ENCODE results near the gene SLC40A1. TPM values are rescaled to one million over a fixed set of nuclear protein-coding genes. Genes with fewer than 3 reads are reported as not detected.

SLC40A1 gene, protein sequence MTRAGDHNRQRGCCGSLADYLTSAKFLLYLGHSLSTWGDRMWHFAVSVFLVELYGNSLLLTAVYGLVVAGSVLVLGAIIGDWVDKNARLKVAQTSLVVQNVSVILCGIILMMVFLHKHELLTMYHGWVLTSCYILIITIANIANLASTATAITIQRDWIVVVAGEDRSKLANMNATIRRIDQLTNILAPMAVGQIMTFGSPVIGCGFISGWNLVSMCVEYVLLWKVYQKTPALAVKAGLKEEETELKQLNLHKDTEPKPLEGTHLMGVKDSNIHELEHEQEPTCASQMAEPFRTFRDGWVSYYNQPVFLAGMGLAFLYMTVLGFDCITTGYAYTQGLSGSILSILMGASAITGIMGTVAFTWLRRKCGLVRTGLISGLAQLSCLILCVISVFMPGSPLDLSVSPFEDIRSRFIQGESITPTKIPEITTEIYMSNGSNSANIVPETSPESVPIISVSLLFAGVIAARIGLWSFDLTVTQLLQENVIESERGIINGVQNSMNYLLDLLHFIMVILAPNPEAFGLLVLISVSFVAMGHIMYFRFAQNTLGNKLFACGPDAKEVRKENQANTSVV
- total RNA-seq: 100 to 1,000 TPM; 231 to 572 TPM
- 100 to 1,000 TPM in 1 of 2 donors, 10 to 100 TPM in 1; 97.4 to 105 TPM for polyA plus RNA-seq

DNA sequence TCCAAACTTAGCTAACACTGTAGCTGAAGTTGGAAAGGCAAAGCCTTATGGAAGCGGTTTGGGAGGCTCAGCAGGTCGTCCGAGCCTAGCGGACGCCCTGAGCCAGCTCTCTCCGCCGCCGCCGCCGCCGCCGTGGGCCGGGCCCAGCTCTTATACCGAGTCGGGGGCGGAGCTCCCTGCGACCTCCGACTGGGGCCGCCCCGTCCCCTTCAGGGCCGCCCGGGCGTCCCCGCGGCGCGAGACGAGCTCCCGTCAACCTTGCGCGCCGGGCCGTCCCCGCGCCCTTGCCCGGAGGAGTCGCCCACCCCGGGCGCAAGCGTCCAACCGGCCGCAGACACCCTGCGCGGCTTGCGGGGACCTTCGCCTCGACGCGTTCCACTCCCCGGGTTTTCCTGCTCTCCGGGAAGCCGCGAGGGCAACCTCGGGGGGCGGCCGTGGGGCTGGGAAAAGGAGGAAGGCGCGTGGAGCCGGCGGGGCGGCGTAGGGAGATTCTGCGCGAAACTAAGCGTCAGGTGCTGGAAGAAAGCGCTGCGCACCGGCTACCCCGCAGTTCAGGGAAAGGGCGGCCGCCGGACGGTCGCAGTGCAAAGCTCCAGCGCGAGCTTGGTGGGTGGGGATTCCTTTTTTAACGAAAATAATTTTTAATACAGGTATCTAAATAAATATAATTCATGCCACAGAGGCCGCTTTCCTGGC is at the start of gene SLC40A1:
TSS of gene SLC40A1 (minus strand) at position 129 of the 696 bp plus-strand sequence. CDS start 326 bp downstream, outside the sequence.
- under 1% methylated on average over 78 of the region's 78 CpGs for WGBS

More for the DNA sequence above, at the start of gene SLC40A1:
- no peaks in the 10 kb centered on the region for H3K27me3 ChIP-seq (ENCODE audit: control insufficient read depth in 4 of 4, insufficient read depth in 4 of 4, low read length in 3 of 4)
- no peaks in the 10 kb centered on the region for H3K9me3 ChIP-seq (ENCODE audit: control insufficient read depth in 4 of 4, low read length in 3 of 4)
- no peak for TF ChIP-seq EGR1 (IDR thresholded peaks at IDR 0.05; ENCODE audit: low read depth in 2 of 2)
- peak; percentile 28 for TF ChIP-seq REST (IDR thresholded peaks at IDR 0.05)
- no peak for TF ChIP-seq RXRA (IDR thresholded peaks at IDR 0.05)
- TF ChIP-seq TAF1 (conservative IDR thresholded peaks at IDR 0.05): peak; percentile 41
- TF ChIP-seq RAD21 (IDR thresholded peaks at IDR 0.05): peak; percentile 11 to 37
- TF ChIP-seq ZBTB33 (IDR thresholded peaks at IDR 0.05): no peak
- peak; percentile 19 for TF ChIP-seq YY1 (IDR thresholded peaks at IDR 0.05)
- no peaks in the 10 kb centered on the region for H3K36me3 ChIP-seq (ENCODE audit: control insufficient read depth in 4 of 4, insufficient read depth in 3 of 4, low read depth in 1 of 4, low read length in 3 of 4)
- peak within 1 kb of the TSS; percentile 67 to 98 (median 90) for H3K4me3 ChIP-seq (ENCODE audit: low read depth in 1 of 3, low read length in 3 of 3)
- peak within 1 kb of the TSS; percentile 62 to 88 for H3K9ac ChIP-seq (ENCODE audit: low read depth in 1 of 2, low read length in 2 of 2)
- H3K27ac ChIP-seq (ENCODE audit: low read depth in 1 of 2, low read length in 2 of 2): peak within 1 kb of the TSS; percentile 81 to 83
- peaks cover 0 to 60% (median 41%) of the 10 kb centered on the region in 4 donors for H3K4me1 ChIP-seq (ENCODE audit: control insufficient read depth in 4 of 4, insufficient read depth in 4 of 4, low read length in 3 of 4)
- DNase-seq (ENCODE audit: low spot score): peak; percentile 88
